T-helper 22 cell (primary cell): Measurements from ENCODE around the gene UNC13C.

ENCODE experiments used
- DNase-seq: peaks from one replicate; pipeline ENCODE4 v3.0.0-alpha.2; 2020; ENCODE audit warnings: low read depth

UNC13C gene

GRCh38 chr15:54119051-54119450, 140.8 kb downstream of the UNC13C start:
- no peak for DNase-seq

- no peak for DNase-seq
Observed at GRCh38 chr15:54120949-54121463, 142.8 kb downstream of the UNC13C start.

- no peak for DNase-seq
Observed at GRCh38 chr15:54127574-54127973, 149.3 kb downstream of the UNC13C start.

DNA sequence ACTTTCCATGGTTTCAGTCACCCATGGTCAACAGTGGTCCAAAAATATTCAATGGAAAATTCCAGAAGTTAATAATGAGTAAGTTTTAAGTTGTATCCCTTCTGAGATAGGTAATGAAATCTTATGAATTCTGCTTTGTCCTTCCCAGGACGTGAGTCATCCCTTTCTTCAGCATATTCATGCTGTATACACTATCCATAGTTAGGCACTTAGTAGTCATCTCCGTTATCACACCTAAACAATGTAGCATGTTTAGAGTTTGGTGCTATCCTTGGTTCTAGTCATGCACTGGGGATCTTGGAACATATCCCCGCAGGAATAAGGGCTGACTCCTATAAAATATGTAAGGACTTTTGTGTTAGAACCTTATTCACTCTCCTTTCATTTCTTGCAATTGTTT, 153.2 kb downstream of the UNC13C start:
- no peak for DNase-seq

DNA sequence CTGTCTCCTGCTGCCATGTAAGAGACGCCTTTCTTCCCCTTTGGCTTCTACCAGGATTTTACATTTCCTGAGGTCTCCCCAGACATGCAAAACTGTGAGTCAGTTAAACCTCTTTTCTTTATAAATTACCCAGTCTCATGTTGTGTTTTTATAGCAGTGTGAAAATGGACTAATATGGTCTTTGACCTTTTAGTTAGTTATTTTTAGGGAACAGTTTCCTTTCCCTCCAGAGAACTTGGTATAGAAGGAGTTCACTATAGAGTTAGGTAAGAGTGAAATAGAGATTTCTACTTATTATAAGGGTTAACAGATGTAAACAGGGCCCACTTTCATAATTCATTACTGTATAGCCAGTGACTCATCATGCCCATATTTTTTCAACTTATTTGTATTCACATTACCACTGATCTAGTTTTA, 170.9 kb downstream of the UNC13C start:
- DNase-seq, result no peak

GRCh38 chr15:54150255-54150654, 172.0 kb downstream of the UNC13C start:
- no peak for DNase-seq

- no peak for DNase-seq
Observed at GRCh38 chr15:54159012-54159411, 180.8 kb downstream of the UNC13C start.

DNA sequence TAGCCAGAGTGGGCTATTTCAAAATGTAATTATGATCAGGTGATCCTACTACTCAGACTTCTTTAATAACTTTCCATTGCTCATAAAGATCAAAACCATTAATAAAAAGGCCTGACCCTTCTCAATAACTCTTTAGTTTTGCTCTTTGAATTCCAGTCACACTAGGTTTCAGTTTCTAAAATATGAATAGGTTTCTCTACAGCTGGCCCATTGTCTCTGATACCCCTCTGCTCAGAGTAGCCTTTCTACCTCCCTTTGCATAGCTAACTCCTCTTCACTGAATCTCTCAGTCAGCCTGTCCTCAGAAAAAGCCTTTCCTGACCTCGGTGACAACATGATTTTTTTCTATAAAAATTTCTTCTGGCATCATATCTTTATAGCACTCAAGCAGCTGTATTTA, 209.1 kb downstream of the UNC13C start:
- DNase-seq, result no peak

DNA sequence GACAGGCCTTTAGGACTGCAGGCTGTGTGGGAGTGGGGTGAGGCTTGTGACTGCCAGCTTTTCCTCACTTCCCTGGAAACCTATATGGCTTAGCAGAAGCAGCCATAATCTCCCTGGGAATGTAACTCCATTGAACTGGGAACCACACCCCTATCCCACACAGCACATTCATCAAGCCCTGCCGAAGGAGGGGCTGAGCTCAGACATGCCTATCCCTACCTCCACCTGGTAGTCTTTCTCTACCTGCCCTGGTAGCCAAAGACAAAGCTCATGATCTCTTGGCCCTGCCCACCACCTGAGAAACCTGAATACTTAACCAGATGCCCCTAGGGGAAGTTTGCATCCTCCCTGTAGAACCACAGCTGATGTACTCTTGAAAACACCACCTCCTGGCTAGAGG, 219.8 kb downstream of the UNC13C start:
- no peak for DNase-seq

GRCh38 chr15:54206586-54207321, 228.5 kb downstream of the UNC13C start:
- DNase-seq, result no peak

DNA sequence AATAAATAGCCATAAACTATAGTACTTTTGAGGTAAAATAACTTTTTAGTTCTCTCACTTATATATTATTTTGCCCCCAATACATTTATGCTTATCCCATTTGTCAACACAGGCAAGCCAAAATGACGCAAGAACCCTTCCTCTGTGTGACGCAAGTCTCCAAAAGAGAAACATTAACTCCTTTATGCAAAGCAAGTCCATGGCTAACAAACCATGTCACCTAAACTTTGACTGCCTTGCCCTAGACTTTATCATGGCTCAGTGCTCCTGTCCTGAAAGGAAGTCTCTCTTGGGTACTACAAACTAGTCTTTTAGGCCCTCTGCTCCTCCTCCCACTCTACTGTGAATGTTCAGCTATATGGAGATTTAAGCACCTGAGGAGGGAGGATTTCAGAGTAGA, 230.5 kb downstream of the UNC13C start:
- DNase-seq, result no peak

GRCh38 chr15:54212635-54213034, 234.4 kb downstream of the UNC13C start:
- no peak for DNase-seq

DNA sequence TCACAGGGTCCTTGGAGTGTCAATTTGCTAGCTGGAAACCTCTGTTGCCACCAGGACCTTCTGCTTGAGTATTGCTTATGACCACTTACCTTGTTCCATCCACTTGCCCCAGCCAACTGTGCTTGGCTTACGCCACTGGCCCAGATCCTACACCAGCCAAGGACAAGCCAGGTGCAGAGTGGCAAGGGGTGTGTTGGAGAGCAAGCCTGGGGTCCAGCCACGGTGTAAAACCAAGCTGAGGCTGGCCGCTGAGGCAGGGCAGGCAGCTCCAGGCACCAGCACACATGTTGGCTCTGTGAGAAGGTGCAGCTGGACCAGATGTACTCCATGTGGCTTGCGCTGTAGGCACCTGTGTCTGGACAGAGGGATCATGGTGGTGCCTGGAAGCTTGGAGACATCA, 248.2 kb downstream of the UNC13C start:
- DNase-seq, result no peak

GRCh38 chr15:54227569-54227968, 249.3 kb downstream of the UNC13C start:
- DNase-seq, result no peak

DNA sequence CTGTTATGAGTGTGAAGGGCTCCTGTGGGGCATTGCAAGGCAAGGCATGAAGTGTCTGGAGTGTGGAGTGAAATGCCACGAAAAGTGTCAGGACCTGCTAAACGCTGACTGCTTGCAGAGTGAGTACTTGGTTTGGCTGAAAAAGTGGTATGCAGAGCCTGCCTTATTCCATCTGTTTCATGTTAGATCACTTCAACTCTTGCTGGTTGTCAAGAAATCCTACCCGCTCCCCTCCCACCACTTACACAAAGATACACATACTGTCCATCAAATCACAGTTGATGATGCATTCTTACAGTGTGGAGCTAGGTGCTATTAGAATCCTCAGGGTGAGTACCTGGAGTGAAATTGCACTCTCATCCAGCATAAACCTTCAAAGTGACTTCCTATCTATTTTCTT, 272.1 kb downstream of the UNC13C start:
- no peak for DNase-seq

DNA sequence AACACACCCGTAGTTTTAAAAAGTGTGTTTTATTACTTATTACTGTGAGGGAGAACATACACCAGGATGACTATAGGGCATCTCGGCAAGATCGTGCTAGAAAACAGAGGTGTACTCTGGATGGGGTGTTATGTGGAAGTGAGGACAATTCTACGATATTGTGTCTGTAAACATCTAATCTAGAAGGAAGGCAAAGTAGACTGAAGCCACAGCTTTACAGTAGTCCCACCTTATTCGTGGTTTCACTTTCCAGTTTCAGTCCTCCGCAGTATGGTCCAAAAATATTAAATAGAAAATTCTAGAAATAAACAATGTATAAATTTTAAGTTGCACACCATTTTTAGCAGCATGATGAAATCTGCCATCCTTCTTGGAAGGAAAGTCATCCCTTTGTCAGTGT, 277.9 kb downstream of the UNC13C start:
- no peak for DNase-seq

- DNase-seq, result no peak
Observed at GRCh38 chr15:54273928-54274327, 295.7 kb downstream of the UNC13C start.

- no peak for DNase-seq
Observed at GRCh38 chr15:54277834-54278233, 299.6 kb downstream of the UNC13C start.

DNA sequence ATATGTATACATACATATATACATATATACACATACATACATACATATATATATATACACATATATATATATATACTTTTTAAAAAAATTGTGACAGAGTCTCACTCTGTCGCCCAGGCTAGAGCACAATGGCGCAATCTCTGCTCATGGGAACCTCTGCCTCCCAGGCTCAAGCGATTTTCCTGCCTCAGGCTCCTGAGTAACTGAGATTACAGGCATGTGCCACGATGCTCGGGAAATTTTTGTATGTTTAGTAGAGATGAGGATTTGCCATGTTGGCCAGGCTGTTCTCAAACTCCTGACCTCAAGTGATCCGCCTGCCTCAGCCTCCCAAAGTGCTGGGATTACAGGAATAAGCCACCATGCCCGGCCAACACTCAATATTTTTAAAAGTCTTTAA, 302.5 kb downstream of the UNC13C start:
- DNase-seq, result no peak

- no peak for DNase-seq
Observed at GRCh38 chr15:54282228-54282836, 304.1 kb downstream of the UNC13C start.

DNA sequence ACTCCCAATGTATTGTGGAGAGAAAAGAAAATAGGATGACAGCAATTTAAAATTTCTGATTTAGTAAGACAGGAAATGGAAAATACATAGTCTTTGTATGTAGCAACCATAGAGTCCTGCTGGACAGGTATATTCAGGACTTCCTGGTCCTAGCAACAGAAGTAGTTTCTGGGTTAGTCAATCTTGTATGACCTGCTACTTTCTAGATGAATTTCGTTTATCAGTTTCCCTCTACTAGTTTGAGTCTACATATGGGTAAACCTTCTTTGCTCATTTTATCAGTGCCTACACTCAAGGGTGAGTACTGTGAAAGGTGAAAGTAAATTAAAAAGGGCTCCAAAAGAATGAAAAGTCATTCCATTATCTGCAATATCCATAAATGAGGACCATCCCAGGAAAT, 309.8 kb downstream of the UNC13C start:
- no peak for DNase-seq

- DNase-seq, result no peak
Observed at GRCh38 chr15:54289590-54290136, 311.4 kb downstream of the UNC13C start.

DNA sequence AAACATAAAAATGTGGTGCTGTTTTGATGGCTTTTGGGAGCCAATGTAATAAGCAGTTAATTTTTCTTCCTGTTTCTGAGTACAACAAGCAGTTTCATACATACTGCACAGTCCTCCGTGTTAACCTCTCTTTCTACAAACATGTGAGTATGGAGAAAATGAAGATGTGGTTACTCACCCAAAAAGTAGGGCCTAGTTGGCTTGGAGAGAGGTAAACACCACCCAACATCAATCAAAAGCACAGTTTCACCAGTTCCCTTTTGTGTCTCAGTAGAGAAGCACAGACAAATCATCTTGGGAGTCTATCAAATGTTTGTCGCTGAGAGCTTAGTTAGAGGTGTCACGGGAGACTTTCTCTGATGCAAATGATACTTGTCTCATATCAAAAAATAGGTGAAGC, 320.2 kb downstream of the UNC13C start:
- no peak for DNase-seq

DNA sequence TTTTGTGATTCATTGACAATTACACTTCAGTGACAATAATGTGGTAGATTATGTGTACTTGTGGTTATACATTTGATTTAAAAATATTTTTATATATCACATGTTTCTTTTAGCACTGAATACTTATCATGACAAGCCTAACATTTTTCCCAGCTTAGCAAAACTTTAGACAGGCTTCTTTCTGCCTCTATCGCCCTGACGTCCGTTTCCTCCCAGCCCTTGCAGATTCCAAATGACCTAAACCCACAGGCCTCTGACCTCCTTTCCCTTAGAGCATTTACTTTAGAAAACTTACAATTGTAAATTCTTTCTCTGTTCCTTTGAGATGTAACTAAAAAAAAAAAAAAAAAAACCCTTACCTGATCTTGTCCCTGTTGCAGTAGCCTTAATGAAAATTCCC, 326.1 kb downstream of the UNC13C start:
- DNase-seq, result no peak
